DMS153 treated with DMSO at 0.1 percent for 48 hours (cell line): ENCODE measurements around the gene SPDYE8.
"Not testable (repeated sequence)": the region's sequence is repeated elsewhere in the genome, so short reads cannot be mapped to it uniquely, and the experiment has no call there.

Experiments used
- DNase-seq: peaks from one replicate; lab custom pipeline; 2025; ENCODE audit not compliant: unreplicated experiment; lab: John Stamatoyannopoulos, UW

Gene SPDYE8, protein sequence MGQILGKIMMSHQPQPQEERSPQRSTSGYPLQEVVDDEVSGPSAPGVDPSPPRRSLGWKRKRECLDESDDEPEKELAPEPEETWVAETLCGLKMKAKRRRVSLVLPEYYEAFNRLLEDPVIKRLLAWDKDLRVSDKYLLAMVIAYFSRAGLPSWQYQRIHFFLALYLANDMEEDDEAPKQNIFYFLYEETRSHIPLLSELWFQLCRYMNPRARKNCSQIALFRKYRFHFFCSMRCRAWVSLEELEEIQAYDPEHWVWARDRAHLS

DNA sequence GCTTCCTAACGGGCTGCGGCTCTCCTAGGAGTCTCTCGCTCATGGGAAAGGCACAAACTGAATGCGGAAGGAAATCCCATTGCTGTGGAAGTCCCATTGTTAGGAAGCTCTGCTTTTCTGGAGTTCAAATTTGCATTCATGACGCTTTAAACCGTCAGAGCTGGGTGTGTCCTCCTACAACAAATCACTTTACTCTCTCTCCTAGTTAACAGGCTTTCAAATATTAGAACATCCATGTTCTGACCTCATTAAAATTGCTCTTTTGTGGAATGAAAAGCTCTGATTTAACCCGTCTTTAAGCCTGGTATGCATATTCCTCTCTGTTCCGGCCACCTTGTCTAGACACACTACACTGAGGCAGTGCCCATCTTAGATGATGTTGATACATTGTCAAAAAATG lies at the start of gene SPDYE8:
SPDYE8 (minus strand) TSS at position 101 of the 400 bp plus-strand sequence. CDS start 1,800 bp downstream, outside the sequence.
- not testable (repeated sequence) for DNase-seq

DNA sequence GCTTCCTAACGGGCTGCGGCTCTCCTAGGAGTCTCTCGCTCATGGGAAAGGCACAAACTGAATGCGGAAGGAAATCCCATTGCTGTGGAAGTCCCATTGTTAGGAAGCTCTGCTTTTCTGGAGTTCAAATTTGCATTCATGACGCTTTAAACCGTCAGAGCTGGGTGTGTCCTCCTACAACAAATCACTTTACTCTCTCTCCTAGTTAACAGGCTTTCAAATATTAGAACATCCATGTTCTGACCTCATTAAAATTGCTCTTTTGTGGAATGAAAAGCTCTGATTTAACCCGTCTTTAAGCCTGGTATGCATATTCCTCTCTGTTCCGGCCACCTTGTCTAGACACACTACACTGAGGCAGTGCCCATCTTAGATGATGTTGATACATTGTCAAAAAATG lies 28.2 kb upstream of the SPDYE8 start, which contains the start of gene SPDYE11:
SPDYE11 (minus strand) TSS at position 101 of the 400 bp plus-strand sequence. CDS start 1,800 bp downstream, outside the sequence.
- DNase-seq: not testable (repeated sequence)

DNA sequence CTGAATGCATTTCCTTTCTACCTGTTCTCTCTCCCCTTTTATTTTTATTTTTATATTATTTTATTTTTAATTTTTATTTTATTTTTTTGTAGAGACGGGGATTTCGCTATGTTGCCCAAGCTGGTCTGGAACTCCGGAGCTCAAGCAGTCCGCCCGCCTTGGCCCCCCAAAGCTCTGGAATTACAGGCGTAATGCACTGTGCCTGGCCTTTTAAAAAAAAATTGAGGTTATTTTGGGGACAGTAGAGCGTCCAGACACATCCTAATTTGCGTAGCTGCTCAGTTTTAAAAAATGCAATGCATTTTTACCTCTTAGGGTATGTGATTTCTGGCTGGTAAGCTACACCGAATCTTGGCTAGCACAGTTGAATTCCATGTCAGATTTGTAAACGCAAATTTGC lies 23.1 kb downstream of the SPDYE8 start:
- not testable (repeated sequence) for DNase-seq

DNA sequence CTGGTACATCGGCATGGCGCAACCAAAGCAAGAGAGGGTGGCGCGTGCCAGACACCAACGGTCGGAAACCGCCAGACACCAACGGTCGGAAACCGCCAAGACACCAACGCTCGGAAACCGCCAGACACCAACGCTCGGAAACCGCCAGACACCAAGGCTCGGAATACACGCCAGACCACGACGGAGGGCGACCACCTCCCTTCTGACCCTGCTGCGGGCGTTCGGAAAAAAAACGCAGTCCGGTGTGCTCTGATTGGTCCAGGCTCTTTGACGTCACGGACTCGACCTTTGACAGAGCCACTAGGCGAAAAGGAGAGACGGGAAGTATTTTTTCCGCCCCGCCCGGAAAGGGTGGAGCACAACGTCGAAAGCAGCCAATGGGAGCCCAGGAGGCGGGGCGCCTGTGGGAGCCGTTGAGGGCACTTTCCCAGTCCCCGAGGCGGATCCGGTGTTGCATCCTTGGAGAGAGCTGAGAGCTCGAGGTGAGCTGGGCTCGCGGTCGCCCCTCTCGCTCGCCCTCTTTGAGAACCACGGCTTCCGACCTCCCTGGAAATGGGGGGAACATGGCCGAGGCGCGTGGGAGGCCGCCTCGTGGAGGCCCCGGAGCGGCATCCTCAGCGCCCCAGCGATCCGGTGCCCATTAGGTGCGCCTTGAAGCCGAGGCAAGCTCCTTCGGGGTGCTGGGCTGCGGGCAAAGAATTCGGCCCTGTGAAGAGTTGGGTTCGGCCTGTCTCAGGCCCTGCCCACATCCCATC lies 23.7 kb downstream of the SPDYE8 start:
- not testable (repeated sequence) for DNase-seq

DNA sequence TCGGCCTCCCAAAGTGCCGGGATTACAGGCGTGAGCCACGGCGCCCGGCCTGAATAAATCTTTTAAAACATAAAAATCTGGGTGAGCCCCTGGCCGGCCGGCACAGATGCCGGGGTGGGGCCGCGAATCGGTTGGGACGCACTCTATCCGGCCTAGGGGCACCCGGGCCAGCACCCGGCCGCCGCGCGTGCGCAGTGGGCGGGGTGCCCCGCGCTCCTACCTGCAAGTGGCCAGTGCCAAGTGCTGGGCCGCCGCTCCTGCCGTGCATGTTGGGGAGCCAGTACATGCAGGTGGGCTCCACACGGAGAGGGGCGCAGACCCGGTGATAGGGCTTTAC lies 24.2 kb downstream of the SPDYE8 start:
- not testable (repeated sequence) for DNase-seq

DNA sequence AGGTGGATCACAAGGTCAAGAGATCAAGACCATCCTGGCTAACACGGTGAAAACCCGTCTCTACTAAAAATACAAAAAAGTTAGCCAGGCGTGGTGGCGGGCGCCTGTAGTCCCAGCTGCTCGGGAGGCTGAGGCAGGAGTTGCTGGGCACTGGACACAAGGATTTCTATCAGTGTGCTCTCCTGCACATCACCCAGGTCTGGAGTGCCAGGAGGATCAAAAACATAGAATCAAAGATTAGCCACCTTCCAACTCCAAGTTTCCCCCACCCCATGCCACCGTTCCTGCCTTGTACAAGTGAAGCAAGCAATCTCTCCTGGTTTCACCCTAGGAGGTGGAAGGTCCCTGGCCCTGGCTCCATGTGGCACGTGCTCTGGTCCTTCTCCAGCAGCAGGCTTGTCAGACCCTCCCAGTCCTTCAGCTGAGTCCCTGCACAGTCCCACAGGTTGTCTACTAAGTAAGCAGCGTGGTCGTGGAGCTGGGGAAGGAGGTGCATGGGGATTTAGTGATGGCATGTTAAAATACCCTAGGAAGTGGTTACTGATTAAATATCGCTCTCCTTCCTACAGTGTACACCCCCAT lies 31.6 kb downstream of the SPDYE8 start:
- not testable (repeated sequence) for DNase-seq

DNA sequence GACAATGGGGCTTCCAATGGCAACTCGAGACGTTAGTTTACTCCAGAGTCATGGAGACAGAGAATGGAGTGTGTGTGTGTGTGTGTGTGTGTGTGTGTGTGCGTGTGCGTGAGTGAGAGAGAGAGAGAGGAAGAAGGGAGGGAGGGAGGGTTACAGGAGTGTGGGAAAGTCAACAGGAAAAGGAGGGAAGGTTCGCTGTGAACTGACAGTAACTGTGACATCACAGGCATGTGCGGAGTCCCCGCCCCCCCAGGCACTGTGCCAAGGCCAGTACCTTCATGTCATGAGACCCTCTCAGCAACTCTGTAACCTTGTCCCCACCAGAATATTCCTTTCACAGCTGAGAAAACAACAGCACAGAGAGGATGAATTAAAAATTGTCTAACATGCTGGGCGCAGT lies 32.1 kb downstream of the SPDYE8 start:
- not testable (repeated sequence) for DNase-seq

DNA sequence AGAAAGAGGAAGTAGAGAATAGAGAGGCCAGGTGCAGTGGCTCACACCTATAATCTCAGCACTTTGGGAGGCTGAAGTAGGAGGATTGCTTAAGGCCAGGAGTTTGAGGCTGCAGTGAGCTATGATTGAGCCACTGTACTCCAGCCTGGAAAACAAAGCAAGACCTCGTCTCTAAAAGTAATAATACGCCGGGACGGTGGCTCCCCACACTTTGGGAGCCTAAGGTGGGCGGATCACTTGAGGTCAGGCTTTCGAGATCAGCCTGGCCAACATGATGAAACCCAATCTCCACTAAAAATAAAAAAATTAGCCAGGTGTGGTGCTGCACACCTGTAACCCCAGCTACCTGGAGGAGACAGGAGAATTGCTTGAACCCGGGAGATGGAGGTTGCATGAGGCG lies 34.1 kb downstream of the SPDYE8 start:
- not testable (repeated sequence) for DNase-seq

DNA sequence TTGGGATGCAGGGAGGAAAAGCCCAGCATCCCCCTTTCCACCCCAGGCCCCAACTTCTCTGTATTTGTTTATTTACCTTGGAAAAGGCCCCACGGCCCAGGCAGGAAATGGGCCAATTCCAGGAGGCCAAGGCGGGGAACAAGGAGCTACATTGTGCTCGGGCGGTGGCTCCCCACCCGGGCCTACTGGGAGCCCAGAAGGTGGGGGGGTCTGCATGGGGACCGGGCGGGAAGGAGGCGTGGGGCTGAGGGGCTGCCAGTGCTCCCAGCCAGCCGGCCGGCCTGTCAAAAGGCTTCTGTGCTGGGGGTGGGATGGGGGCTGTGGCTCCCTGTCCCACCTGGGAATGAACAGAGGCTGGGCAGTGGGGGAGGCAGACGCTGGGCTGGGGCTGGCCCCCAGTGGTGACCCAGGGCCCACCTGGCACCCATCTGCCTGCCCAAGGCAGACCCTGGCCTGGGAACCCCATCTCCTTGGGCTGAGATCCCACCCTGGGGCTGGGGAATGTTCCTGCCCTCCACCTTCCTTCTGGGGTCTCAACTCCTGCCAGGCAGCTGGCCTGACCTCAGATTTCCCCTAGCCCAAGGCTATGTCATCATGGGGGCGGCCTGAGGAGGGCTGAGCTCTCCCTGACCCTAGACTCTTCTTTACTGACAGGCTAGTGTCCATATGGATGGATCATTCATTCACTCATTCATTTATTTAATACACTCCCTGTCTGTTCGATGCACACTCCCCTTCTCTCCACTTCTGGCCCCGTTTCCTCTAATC lies 39.2 kb downstream of the SPDYE8 start:
- not testable (repeated sequence) for DNase-seq

DNA sequence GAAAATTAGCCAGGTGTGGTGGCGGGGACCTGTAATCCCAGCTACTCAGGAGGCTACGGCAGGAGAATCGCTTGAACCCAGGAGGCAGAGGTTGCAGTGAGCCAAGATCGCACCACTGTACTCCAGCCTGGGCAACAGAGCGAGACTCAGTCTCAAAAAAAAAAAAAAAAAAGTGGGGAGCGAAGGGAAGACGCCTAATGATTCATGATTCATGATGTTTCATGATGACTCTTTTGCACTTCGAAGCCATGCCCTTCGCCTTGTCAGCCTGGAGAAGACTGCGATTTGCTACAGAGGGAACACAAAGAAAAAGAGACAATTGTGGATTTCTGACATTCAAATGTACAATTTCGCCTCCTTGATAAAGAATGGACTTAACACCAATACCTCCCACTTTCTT lies 47.5 kb downstream of the SPDYE8 start:
- DNase-seq: not testable (repeated sequence)

DNA sequence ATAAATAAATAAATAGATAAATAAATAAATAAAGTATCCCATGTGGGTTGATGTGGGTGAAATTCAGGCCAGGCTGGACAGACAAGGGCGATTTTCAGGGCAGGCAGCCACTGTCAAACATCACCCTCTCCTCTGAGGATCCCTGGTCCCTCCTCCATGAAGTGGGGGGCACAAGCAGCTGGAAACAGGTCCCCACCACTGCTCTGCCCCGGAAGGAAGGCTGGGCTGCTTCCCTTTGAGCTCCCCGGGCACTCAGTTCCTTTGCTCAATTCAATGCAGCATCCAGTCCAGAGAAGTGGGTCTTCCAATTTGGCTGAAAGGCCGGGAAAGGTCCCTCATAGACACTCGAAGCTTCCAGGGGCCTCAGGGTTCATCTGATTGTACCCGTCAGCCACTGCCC lies 49.2 kb downstream of the SPDYE8 start:
- not testable (repeated sequence) for DNase-seq

DNA sequence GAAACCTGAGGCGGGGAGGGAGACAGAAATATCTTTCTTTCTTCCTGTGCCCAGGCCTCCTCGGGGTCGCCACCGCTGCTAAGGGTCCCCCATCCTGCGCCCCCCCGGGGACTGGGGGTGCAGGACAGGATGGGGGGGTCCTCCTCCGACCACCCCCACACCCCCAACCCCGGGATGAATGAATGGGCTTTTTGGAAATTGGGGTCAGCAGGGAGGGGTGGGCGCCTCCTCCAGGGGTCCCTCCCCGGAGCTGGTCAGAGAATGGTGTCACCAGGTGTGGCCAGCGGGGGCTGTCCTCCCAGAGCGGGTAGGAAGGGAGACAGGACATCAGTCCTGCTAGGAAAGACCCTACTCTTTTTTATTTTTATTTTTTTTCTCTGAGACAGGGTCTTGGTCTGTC lies 53.1 kb downstream of the SPDYE8 start:
- DNase-seq: not testable (repeated sequence)

DNA sequence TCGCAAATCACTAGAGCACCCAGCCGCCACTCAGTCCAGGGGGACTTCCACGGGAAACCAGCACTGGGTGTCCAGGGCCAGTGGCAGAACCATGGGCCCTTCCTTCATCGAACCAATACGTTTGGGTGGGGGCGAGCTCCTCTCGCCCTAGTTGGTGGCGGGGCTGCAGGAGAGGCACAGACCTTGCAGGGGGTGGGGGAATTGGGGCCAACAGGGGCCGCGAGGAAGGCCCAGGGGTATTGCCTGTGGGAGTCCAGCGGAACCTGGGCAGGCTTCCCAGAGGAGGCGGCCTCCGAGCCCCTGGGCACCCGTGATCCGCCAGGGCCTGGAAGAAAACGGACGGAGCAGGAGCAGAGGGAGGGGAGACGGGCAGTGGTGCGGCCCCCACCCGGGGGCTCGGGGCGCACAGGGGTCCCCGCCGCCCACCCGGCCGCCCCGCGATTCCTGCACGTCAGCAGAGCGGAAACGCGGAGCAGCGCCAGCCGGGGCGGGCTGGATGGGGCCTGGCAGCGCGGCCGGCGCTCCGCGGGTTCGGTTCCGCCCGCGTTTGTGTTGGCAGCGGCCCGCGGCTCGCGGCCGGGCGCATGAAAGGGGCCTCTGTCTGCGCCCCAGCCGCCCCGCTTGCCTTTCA lies 53.8 kb downstream of the SPDYE8 start:
- not testable (repeated sequence) for DNase-seq

DNA sequence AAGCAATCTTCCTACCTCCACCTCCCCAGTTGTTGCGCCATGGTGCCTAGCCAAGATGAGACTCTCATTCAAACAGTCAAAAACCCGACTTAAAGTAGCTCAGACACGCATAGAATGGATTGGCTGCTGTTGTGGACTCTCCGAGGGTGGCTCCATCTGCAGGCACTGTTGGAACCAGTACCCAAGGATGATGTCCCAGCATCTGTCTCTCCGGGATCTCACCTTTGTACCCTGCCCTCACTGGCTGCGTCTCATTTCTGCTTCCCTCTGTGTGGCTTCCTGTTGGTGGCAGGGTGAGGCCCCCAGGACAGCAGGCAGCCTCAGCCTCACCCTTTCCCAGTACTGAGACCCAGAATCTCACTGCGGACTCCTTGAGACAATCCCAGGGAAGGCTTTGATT lies 54.8 kb downstream of the SPDYE8 start:
- DNase-seq: not testable (repeated sequence)

DNA sequence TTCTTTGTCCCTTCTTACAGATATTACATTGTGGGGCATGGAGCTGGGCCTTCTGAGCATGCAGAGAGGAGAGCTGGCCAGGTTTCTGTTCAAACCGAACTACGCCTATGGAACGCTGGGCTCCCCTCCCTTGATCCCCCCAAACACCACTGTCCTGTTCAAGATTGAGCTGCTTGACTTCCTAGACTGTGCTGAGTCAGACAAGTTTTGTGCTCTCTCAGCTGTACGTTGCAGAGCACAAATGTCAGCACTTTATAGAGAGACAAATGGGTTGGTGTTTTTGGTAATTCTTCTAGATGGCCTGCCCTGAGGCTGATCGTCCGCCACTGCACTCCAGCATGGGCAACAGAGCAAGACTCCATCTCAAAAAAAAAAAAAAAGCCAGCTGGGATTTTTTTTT lies 58.1 kb downstream of the SPDYE8 start:
- not testable (repeated sequence) for DNase-seq
